Measurements from ENCODE around the gene COG3.

DNA sequence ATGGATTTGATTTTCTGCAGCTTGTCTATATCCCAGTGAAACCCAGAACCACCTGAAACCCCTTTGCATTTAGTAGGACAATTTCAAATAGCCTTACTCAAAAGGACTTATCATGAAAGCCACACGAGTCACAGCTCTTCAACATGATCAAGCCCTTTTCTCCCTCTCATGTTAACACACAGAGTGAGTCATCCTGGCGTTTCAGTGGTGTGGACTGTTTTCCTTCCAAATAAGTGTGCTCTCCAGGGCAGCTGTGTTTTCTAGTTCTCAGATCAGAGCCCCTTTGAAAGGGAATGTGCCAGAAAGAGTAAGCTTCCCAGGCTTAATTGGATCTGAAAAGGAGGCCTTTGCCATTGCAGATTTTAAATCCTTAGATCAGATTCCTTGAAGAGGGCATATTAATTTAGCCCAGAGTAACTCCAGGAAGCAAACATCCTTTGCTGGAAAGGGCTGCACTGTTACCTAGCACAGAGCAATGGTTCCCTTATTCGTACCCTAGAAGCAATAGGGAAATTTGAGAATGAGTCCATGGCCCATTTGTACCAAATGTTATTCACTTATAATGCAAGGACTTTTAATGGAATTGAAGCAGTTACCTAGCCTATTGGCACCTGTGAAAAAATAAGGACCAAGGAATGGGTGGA lies 99.5 kb downstream of the COG3 start:
- TF ChIP-seq, protein P1, sequence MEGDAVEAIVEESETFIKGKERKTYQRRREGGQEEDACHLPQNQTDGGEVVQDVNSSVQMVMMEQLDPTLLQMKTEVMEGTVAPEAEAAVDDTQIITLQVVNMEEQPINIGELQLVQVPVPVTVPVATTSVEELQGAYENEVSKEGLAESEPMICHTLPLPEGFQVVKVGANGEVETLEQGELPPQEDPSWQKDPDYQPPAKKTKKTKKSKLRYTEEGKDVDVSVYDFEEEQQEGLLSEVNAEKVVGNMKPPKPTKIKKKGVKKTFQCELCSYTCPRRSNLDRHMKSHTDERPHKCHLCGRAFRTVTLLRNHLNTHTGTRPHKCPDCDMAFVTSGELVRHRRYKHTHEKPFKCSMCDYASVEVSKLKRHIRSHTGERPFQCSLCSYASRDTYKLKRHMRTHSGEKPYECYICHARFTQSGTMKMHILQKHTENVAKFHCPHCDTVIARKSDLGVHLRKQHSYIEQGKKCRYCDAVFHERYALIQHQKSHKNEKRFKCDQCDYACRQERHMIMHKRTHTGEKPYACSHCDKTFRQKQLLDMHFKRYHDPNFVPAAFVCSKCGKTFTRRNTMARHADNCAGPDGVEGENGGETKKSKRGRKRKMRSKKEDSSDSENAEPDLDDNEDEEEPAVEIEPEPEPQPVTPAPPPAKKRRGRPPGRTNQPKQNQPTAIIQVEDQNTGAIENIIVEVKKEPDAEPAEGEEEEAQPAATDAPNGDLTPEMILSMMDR (IDR thresholded peaks at IDR 0.05): no peak
- no peak for TF ChIP-seq POLR2A (IDR thresholded peaks at IDR 0.05)

Measured in testis (tissue), 2 donors.